ENCODE results near the gene NARS2.
"Not testable (repeated sequence)": the region's sequence is repeated elsewhere in the genome, so short reads cannot be mapped to it uniquely, and the experiment has no call there.

The NARS2 gene

GRCh38 chr11:78489184-78489583 is 85.5 kb downstream of the NARS2 start:
- DNase-seq (ENCODE audit: low spot score), result no peak

- no peak for DNase-seq (ENCODE audit: low spot score)
Observed at GRCh38 chr11:78478536-78478935, 96.1 kb downstream of the NARS2 start.

- no peak for DNase-seq (ENCODE audit: low spot score)
Observed at GRCh38 chr11:78476066-78476465, 98.6 kb downstream of the NARS2 start.

GRCh38 chr11:78474451-78474850 is 100.2 kb downstream of the NARS2 start:
- DNase-seq (ENCODE audit: low spot score), result no peak

- no peak for DNase-seq (ENCODE audit: low spot score)
Observed at GRCh38 chr11:78472905-78473304, 101.8 kb downstream of the NARS2 start.

GRCh38 chr11:78472382-78472781 is 102.3 kb downstream of the NARS2 start:
- no peak for DNase-seq (ENCODE audit: low spot score)

GRCh38 chr11:78470861-78471442 is 103.7 kb downstream of the NARS2 start:
- no peak for DNase-seq (ENCODE audit: low spot score)

GRCh38 chr11:78469896-78470295 is 104.8 kb downstream of the NARS2 start:
- DNase-seq (ENCODE audit: low spot score), result peak; percentile 70

GRCh38 chr11:78467931-78468330 is 106.7 kb downstream of the NARS2 start:
- no peak for DNase-seq (ENCODE audit: low spot score)

- no peak for DNase-seq (ENCODE audit: low spot score)
Observed at GRCh38 chr11:78467370-78467769, 107.3 kb downstream of the NARS2 start.

- DNase-seq (ENCODE audit: low spot score), result no peak
Observed at GRCh38 chr11:78465169-78465942, 109.3 kb downstream of the NARS2 start.

- DNase-seq (ENCODE audit: low spot score), result not testable (repeated sequence)
Observed at GRCh38 chr11:78464787-78465168, 109.9 kb downstream of the NARS2 start.

GRCh38 chr11:78460471-78460870 is 114.2 kb downstream of the NARS2 start:
- peak; percentile 16 for DNase-seq (ENCODE audit: low spot score)

GRCh38 chr11:78459738-78460137 is 114.9 kb downstream of the NARS2 start:
- DNase-seq (ENCODE audit: low spot score), result no peak

GRCh38 chr11:78457448-78457847 is 117.2 kb downstream of the NARS2 start:
- DNase-seq (ENCODE audit: low spot score), result no peak

GRCh38 chr11:78453140-78453935 is 121.3 kb downstream of the NARS2 start:
- DNase-seq (ENCODE audit: low spot score), result no peak

- no peak for DNase-seq (ENCODE audit: low spot score)
Observed at GRCh38 chr11:78451371-78452150, 123.1 kb downstream of the NARS2 start.

GRCh38 chr11:78450866-78451265 is 123.8 kb downstream of the NARS2 start:
- DNase-seq (ENCODE audit: low spot score), result no peak

- no peak for DNase-seq (ENCODE audit: low spot score)
Observed at GRCh38 chr11:78449866-78450265, 124.8 kb downstream of the NARS2 start.

GRCh38 chr11:78446210-78446609 is 128.5 kb downstream of the NARS2 start:
- no peak for DNase-seq (ENCODE audit: low spot score)

GRCh38 chr11:78444726-78445125 is 129.9 kb downstream of the NARS2 start:
- no peak for DNase-seq (ENCODE audit: low spot score)

- DNase-seq (ENCODE audit: low spot score), result no peak
Observed at GRCh38 chr11:78441956-78442355, 132.7 kb downstream of the NARS2 start.
